ENCODE results near the gene CALML6. TPM values are rescaled to one million over a fixed set of nuclear protein-coding genes. Genes with fewer than 3 reads are reported as not detected.

CALML6 gene
- total RNA-seq, 1 experiment from 2014 or later = 1.9 TPM

DNA sequence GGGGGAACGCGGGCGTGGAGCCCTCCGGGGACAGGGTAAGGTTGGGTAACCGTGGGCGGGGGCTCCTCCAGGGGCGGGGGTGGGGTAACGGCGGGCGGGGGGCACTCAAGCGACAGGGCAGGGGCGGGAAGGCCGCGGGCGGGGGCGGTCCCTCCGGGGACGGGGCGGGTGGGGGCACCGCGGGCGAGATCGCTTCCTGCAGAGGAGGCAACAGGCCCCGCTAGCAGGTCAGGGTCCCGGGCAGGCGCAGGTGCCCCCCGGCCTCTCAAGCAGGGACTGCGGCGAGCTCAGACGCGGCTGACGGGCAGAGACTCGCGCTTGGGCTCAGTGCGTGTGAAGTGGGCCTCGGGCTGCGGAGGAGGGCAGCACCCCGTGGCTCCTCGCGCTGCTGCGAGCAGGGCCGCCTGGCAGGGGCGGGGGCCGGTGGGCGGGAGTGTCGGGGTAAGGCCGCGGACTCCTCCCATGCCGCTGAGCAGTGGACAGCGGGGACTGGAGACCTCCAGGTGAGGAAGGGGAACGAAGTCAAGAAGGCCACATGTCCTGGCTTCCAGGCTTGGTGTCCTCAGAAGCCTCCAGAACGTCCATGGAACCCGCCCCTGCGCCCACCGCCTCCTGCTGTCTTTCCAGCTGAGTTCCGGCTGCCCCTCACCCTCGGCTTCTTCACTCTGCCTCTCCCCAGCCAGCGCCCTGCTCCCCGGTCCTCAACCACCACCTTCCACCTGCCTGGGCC is 23.5 kb upstream of the CALML6 start (continued):
- TF ChIP-seq, protein P1, sequence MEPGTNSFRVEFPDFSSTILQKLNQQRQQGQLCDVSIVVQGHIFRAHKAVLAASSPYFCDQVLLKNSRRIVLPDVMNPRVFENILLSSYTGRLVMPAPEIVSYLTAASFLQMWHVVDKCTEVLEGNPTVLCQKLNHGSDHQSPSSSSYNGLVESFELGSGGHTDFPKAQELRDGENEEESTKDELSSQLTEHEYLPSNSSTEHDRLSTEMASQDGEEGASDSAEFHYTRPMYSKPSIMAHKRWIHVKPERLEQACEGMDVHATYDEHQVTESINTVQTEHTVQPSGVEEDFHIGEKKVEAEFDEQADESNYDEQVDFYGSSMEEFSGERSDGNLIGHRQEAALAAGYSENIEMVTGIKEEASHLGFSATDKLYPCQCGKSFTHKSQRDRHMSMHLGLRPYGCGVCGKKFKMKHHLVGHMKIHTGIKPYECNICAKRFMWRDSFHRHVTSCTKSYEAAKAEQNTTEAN (CRISPR knock-in tag; IDR thresholded peaks at IDR 0.05) = 0 out of 2 replicates have a peak, but pooled peaks have one; percentile 36
- TF ChIP-seq ARID4B (CRISPR knock-in tag; IDR thresholded peaks at IDR 0.05; ENCODE audit: borderline replicate concordance) (0 out of 2 replicates have a peak, but pooled peaks have one; percentile 46), ZNF232 (CRISPR knock-in tag; IDR thresholded peaks at IDR 0.05) (0 out of 2 replicates have a peak, but pooled peaks have one; percentile 30), NFATC4 (CRISPR knock-in tag; IDR thresholded peaks at IDR 0.05) (no peak), KAT7 (CRISPR knock-in tag; IDR thresholded peaks at IDR 0.05; ENCODE audit: borderline replicate concordance) (no peak), SP1 (CRISPR knock-in tag; conservative IDR thresholded peaks at IDR 0.05) (peak; percentile 36; the same call in 1 of the 2 replicates), ZNF396 (CRISPR knock-in tag; IDR thresholded peaks at IDR 0.05; ENCODE audit: borderline replicate concordance) (no peak), GRHL2 (CRISPR knock-in tag; IDR thresholded peaks at IDR 0.05; ENCODE audit: insufficient replicate concordance, severe bottlenecking) (no peak), TEAD4 (CRISPR knock-in tag; IDR thresholded peaks at IDR 0.05) (no peak), EMX1 (CRISPR knock-in tag; IDR thresholded peaks at IDR 0.05) (no peak)
- TF ChIP-seq, protein P2, sequence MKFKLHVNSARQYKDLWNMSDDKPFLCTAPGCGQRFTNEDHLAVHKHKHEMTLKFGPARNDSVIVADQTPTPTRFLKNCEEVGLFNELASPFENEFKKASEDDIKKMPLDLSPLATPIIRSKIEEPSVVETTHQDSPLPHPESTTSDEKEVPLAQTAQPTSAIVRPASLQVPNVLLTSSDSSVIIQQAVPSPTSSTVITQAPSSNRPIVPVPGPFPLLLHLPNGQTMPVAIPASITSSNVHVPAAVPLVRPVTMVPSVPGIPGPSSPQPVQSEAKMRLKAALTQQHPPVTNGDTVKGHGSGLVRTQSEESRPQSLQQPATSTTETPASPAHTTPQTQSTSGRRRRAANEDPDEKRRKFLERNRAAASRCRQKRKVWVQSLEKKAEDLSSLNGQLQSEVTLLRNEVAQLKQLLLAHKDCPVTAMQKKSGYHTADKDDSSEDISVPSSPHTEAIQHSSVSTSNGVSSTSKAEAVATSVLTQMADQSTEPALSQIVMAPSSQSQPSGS (CRISPR knock-in tag; IDR thresholded peaks at IDR 0.05; ENCODE audit: borderline replicate concordance, low read depth) = no peak
- TF ChIP-seq, protein P3, sequence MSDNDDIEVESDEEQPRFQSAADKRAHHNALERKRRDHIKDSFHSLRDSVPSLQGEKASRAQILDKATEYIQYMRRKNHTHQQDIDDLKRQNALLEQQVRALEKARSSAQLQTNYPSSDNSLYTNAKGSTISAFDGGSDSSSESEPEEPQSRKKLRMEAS (CRISPR knock-in tag; IDR thresholded peaks at IDR 0.05) = peak; percentile 39; the same call in 1 of the 2 replicates
- TF ChIP-seq, protein P4, sequence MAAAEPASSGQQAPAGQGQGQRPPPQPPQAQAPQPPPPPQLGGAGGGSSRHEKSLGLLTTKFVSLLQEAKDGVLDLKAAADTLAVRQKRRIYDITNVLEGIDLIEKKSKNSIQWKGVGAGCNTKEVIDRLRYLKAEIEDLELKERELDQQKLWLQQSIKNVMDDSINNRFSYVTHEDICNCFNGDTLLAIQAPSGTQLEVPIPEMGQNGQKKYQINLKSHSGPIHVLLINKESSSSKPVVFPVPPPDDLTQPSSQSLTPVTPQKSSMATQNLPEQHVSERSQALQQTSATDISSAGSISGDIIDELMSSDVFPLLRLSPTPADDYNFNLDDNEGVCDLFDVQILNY (CRISPR knock-in tag; IDR thresholded peaks at IDR 0.05) = peak; percentile 18; the same call in 1 of the 2 replicates

- Mint-ChIP-seq H3K4me3 (peak overlapping the region; percentile 77), H3K27ac (peak overlapping the region; percentile 79; the same call in 1 of the 2 replicates), H3K27me3 (ENCODE audit: low read depth) (no peaks in the 10 kb centered on the region; the same call in 1 of the 2 replicates), H3K4me1 (peaks cover 44% of the 10 kb centered on the region), H3K9me3 (no peaks in the 10 kb centered on the region), H3K36me3 (peaks cover under 1% of the 10 kb centered on the region; the same call in 1 of the 2 replicates)
- no peak for DNase-seq (ENCODE audit: low spot score)
- TF ChIP-seq ZNF671 (CRISPR knock-in tag; IDR thresholded peaks at IDR 0.05) = no peak
- ATAC-seq = no peak
- CTCF ChIA-PET = interaction anchor here (1.0 to 2.0 kb wide), 3 partner anchors 14 to 154 kb away, joined by 6 to 13 read pairs (median 8); no protein-coding TSS in a partner anchor
- POLR2A ChIA-PET = interaction anchor here (0.5 to 1.0 kb wide), 4 partner anchors 10 to 1757 kb away, joined by 3 to 7 read pairs (median 4); partner anchors contain the start of genes TMEM52 and WRAP73
Measured at GRCh38 chr1:1892079-1892762, 22.8 kb upstream of the CALML6 start.
